GM12892 (cell line): ENCODE results near the gene DUS1L.

ENCODE experiments used
- POLR2A ChIP-seq: IDR thresholded peaks from 2 replicates; pipeline ENCODE4 v1.6.1; 2011; ENCODE audit warnings: low read depth, low read length, control low read depth
- POLR2AphosphoS5 ChIP-seq: IDR thresholded peaks from 2 replicates; pipeline ENCODE4 v1.6.1; 2011; ENCODE audit warnings: low read depth, low read length, control low read depth
- TAF1 ChIP-seq: IDR thresholded peaks from 2 replicates; pipeline ENCODE4 v1.6.1; 2011; ENCODE audit warnings: low read depth, mild to moderate bottlenecking, control low read depth, low read length, borderline replicate concordance

GRCh38 chr17:82098169-82098938 lies 32.8 kb upstream of the DUS1L start, which contains the start of gene FASN:
- TF ChIP-seq POLR2AphosphoS5 (peak; percentile 89), POLR2A (peak; percentile 94), TAF1 (peak; percentile 85)
